HG03280 (cell line): ENCODE results near the gene RAP1GDS1.
"Not testable (repeated sequence)": the region's sequence is repeated elsewhere in the genome, so short reads cannot be mapped to it uniquely, and the experiment has no call there.

ENCODE experiments used
- ATAC-seq: cut with Tn5 transposase; IDR thresholded peaks from one replicate; pipeline ENCODE4 v1.9.1; 2021; ENCODE audit warnings: mild to moderate bottlenecking, moderate library complexity; ENCODE audit not compliant: unreplicated experiment

RAP1GDS1 gene

GRCh38 chr4:98285676-98286075 is 24.5 kb downstream of the RAP1GDS1 start:
- no peak for ATAC-seq

- ATAC-seq: no peak
Observed at GRCh38 chr4:98287328-98287727, 26.1 kb downstream of the RAP1GDS1 start.

GRCh38 chr4:98288671-98289070 is 27.5 kb downstream of the RAP1GDS1 start:
- ATAC-seq: not testable (repeated sequence)

- no peak for ATAC-seq
Observed at GRCh38 chr4:98289375-98289774, 28.2 kb downstream of the RAP1GDS1 start.

- no peak for ATAC-seq
Observed at GRCh38 chr4:98290511-98290910, 29.3 kb downstream of the RAP1GDS1 start.

GRCh38 chr4:98293104-98293887 is 32.1 kb downstream of the RAP1GDS1 start:
- ATAC-seq: no peak

- no peak for ATAC-seq
Observed at GRCh38 chr4:98298022-98298421, 36.8 kb downstream of the RAP1GDS1 start.

GRCh38 chr4:98300706-98301105 is 39.5 kb downstream of the RAP1GDS1 start:
- ATAC-seq: no peak

GRCh38 chr4:98305576-98305975 is 44.4 kb downstream of the RAP1GDS1 start:
- ATAC-seq: no peak

- no peak for ATAC-seq
Observed at GRCh38 chr4:98310867-98311266, 49.7 kb downstream of the RAP1GDS1 start.

- ATAC-seq: no peak
Observed at GRCh38 chr4:98311656-98312055, 50.5 kb downstream of the RAP1GDS1 start.

GRCh38 chr4:98314791-98315565 is 53.8 kb downstream of the RAP1GDS1 start:
- no peak for ATAC-seq

- no peak for ATAC-seq
Observed at GRCh38 chr4:98318521-98318920, 57.3 kb downstream of the RAP1GDS1 start.

- ATAC-seq: no peak
Observed at GRCh38 chr4:98319021-98319420, 57.8 kb downstream of the RAP1GDS1 start.

GRCh38 chr4:98326168-98326567 is 65.0 kb downstream of the RAP1GDS1 start:
- no peak for ATAC-seq

- no peak for ATAC-seq
Observed at GRCh38 chr4:98327694-98328093, 66.5 kb downstream of the RAP1GDS1 start.

GRCh38 chr4:98329879-98330640 is 68.9 kb downstream of the RAP1GDS1 start:
- ATAC-seq: not testable (repeated sequence)

- no peak for ATAC-seq
Observed at GRCh38 chr4:98332017-98332416, 70.8 kb downstream of the RAP1GDS1 start.

GRCh38 chr4:98334461-98334860 is 73.3 kb downstream of the RAP1GDS1 start:
- no peak for ATAC-seq

GRCh38 chr4:98338761-98339438 is 77.7 kb downstream of the RAP1GDS1 start:
- no peak for ATAC-seq

- ATAC-seq: no peak
Observed at GRCh38 chr4:98341309-98341708, 80.1 kb downstream of the RAP1GDS1 start.
